Measurements from ENCODE around the gene NRG3.

The NRG3 gene

GRCh38 chr10:82827901-82828300 lies 952.9 kb downstream of the NRG3 start:
- no peak overlapping the region for H3K4me3 Mint-ChIP-seq
- no peaks in the 10 kb centered on the region for H3K27me3 Mint-ChIP-seq (ENCODE audit: low read depth)
- no peak overlapping the region for H3K27ac Mint-ChIP-seq
- no peaks in the 10 kb centered on the region for H3K9me3 Mint-ChIP-seq
- no peaks in the 10 kb centered on the region for H3K4me1 Mint-ChIP-seq
- no peak for TF ChIP-seq CTCF (IDR thresholded peaks at IDR 0.05; ENCODE audit: unreplicated experiment in 3 of 3)
- no peaks in the 10 kb centered on the region for H3K36me3 Mint-ChIP-seq (ENCODE audit: low read depth)

GRCh38 chr10:82847242-82847641 lies 972.2 kb downstream of the NRG3 start:
- Mint-ChIP-seq H3K27ac (no peak overlapping the region), H3K4me1 (no peaks in the 10 kb centered on the region)

GRCh38 chr10:82850191-82850590 lies 975.2 kb downstream of the NRG3 start:
- Mint-ChIP-seq H3K9me3 (no peaks in the 10 kb centered on the region), H3K36me3 (ENCODE audit: low read depth) (no peaks in the 10 kb centered on the region), H3K4me1 (no peaks in the 10 kb centered on the region), H3K4me3 (no peak overlapping the region), H3K27me3 (ENCODE audit: low read depth) (no peaks in the 10 kb centered on the region), H3K27ac (no peak overlapping the region)
- TF ChIP-seq CTCF (IDR thresholded peaks at IDR 0.05; ENCODE audit: unreplicated experiment in 3 of 3): no peak

More at GRCh38 chr10:82847242-82847641, 972.2 kb downstream of the NRG3 start:
- no peak for TF ChIP-seq CTCF (IDR thresholded peaks at IDR 0.05; ENCODE audit: unreplicated experiment in 3 of 3)
- Mint-ChIP-seq H3K27me3 (ENCODE audit: low read depth) (no peaks in the 10 kb centered on the region), H3K36me3 (ENCODE audit: low read depth) (no peaks in the 10 kb centered on the region), H3K4me3 (no peak overlapping the region), H3K9me3 (no peaks in the 10 kb centered on the region)

- Mint-ChIP-seq H3K4me3 (no peak overlapping the region), H3K27ac (no peak overlapping the region), H3K36me3 (ENCODE audit: low read depth) (no peaks in the 10 kb centered on the region), H3K27me3 (ENCODE audit: low read depth) (no peaks in the 10 kb centered on the region), H3K4me1 (no peaks in the 10 kb centered on the region), H3K9me3 (no peaks in the 10 kb centered on the region)
- no peak for TF ChIP-seq CTCF (IDR thresholded peaks at IDR 0.05; ENCODE audit: unreplicated experiment in 3 of 3)
Measured at GRCh38 chr10:82856957-82857613, 982.1 kb downstream of the NRG3 start.

GRCh38 chr10:82861889-82862288 lies 986.9 kb downstream of the NRG3 start:
- Mint-ChIP-seq H3K27ac (no peak overlapping the region), H3K27me3 (ENCODE audit: low read depth) (no peaks in the 10 kb centered on the region), H3K36me3 (ENCODE audit: low read depth) (no peaks in the 10 kb centered on the region), H3K9me3 (no peaks in the 10 kb centered on the region), H3K4me3 (no peak overlapping the region), H3K4me1 (no peaks in the 10 kb centered on the region)
- no peak for TF ChIP-seq CTCF (IDR thresholded peaks at IDR 0.05; ENCODE audit: unreplicated experiment in 3 of 3)

- Mint-ChIP-seq H3K27ac (no peak overlapping the region), H3K4me3 (no peak overlapping the region), H3K9me3 (no peaks in the 10 kb centered on the region), H3K36me3 (ENCODE audit: low read depth) (no peaks in the 10 kb centered on the region), H3K27me3 (ENCODE audit: low read depth) (no peaks in the 10 kb centered on the region), H3K4me1 (no peaks in the 10 kb centered on the region)
- no peak for TF ChIP-seq CTCF (IDR thresholded peaks at IDR 0.05; ENCODE audit: unreplicated experiment in 3 of 3)
Measured at GRCh38 chr10:82865366-82865765, 990.4 kb downstream of the NRG3 start.
